Measurements from ENCODE around the gene RFLNA.

Gene RFLNA

DNA sequence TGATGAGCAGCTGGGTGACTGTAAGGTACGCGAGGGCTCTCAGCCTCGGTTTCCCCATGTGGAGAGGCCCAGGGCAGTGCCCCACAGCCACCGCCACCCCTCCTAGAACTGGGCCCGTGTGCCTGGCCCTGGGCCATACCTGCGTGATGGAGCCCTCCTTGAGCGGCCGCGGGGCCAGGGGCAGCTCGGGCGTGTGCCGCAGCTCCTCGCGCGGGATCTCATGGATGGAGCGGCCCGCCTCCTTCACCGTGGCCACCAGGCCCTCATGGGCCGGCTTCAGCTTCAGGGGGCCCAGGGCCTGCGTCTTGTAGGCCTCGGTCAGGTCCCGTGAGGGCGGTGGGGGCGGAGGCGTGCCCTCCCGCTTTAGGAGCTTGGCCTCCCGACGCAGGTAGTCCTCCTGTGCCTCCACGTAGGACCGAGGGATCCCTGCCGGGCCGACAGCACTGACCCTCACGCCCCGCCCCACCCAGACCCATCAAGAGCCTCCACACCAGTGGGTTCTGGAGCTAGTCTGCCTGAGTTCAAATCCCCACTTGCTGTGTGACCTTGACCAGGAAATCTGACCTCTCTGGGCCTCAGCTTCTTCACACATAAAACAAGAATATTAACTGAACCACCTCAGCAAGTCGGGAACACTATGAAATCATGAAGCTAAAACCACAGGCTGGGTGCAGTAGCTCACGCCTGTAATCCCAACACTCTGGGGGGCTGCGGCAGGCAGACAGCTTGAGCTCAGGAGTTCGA is 51.7 kb downstream of the RFLNA start:
- Histone ChIP-seq H3K4me1 (ENCODE audit: control insufficient read depth, insufficient read depth, low read length, poor library complexity, severe bottlenecking) (no peaks in the 10 kb centered on the region), H3K4me3 (ENCODE audit: insufficient read depth, low read depth, low read length, poor library complexity, severe bottlenecking) (no peak overlapping the region), H3K27me3 (replicated peaks; ENCODE audit: control insufficient read depth, insufficient read depth, low read length, poor library complexity, severe bottlenecking) (no peaks in the 10 kb centered on the region), H3K27ac (ENCODE audit: insufficient read depth, low read length, poor library complexity, severe bottlenecking) (no peak overlapping the region), H3K9me3 (ENCODE audit: control insufficient read depth, low read length) (no peaks in the 10 kb centered on the region), H3K36me3 (ENCODE audit: control insufficient read depth, insufficient read depth, low read length) (peaks cover 88% of the 10 kb centered on the region)
- no peak for DNase-seq

DNA sequence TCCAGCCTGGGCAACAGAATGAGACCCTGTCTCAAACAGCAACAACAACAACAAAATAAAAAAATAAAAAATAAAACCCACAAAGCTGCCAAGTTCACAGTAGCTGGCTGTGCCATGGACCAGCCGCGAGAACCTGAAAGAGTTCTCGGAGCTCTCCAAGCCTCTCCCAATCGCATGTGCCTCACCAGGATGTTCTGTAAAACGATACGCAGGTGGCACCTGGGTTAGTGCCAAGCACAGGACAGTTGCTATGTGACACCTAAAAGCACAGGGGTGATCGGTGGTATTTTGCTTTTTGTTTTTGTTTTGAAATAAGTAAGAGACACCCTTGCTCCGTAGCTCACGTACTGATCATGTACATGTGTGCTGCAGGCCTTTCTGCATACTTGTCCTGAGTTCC is 52.4 kb downstream of the RFLNA start:
- no peak overlapping the region for H3K27ac ChIP-seq (ENCODE audit: insufficient read depth, low read length, poor library complexity, severe bottlenecking)
- H3K4me1 ChIP-seq (ENCODE audit: control insufficient read depth, insufficient read depth, low read length, poor library complexity, severe bottlenecking): no peaks in the 10 kb centered on the region
- no peaks in the 10 kb centered on the region for H3K27me3 ChIP-seq (replicated peaks; ENCODE audit: control insufficient read depth, insufficient read depth, low read length, poor library complexity, severe bottlenecking)
- DNase-seq: no peak
- H3K4me3 ChIP-seq (ENCODE audit: insufficient read depth, low read depth, low read length, poor library complexity, severe bottlenecking): no peak overlapping the region
- H3K36me3 ChIP-seq (ENCODE audit: control insufficient read depth, insufficient read depth, low read length): peaks cover 88% of the 10 kb centered on the region
- H3K9me3 ChIP-seq (ENCODE audit: control insufficient read depth, low read length): no peaks in the 10 kb centered on the region

DNA sequence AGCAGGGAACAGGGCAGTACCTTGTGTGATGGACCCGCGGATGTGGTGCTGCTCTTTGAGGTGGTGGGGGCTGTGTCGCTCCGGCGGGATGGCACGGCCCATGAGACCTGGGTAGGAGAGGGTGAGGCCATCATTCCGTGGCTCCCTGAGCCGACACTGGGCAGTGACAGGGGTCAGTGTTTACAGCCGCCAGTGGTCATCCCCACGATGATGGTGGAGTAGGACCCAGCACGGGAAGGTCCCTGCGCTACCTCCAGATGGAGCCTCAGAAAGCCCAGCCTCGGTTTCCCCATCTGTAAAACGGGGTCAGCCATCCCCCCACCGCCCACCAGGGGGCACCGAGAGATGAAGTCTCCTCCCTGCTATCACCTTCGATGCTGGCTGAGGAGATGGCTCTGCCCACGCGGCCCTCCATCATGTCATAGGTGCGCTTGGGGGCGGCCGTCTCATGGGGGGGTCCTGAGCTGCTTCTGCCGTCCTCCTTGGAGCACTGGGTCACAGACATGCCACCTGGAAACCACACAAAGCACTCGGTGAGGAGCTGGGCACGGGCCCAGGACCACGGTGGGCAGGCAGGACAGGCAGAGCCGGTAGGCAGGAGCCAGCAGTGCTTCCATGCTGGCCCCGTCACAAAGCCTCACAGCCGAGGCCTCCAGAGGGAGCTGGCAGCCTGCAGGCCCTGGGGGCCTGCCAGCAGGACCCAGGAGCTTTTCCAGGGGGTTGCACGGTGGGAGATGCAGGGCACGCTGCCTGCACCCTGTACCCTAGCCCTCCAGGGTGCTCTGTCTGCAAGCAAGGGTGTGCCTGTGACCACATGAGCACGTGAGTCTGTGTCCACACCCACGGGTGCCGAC is 53.1 kb downstream of the RFLNA start:
- peaks cover 89% of the 10 kb centered on the region for H3K36me3 ChIP-seq (ENCODE audit: control insufficient read depth, insufficient read depth, low read length)
- DNase-seq: no peak
- no peaks in the 10 kb centered on the region for H3K4me1 ChIP-seq (ENCODE audit: control insufficient read depth, insufficient read depth, low read length, poor library complexity, severe bottlenecking)
- H3K4me3 ChIP-seq (ENCODE audit: insufficient read depth, low read depth, low read length, poor library complexity, severe bottlenecking): no peak overlapping the region
- H3K27me3 ChIP-seq (replicated peaks; ENCODE audit: control insufficient read depth, insufficient read depth, low read length, poor library complexity, severe bottlenecking): no peaks in the 10 kb centered on the region
- no peak overlapping the region for H3K27ac ChIP-seq (ENCODE audit: insufficient read depth, low read length, poor library complexity, severe bottlenecking)
- no peaks in the 10 kb centered on the region for H3K9me3 ChIP-seq (ENCODE audit: control insufficient read depth, low read length)

DNA sequence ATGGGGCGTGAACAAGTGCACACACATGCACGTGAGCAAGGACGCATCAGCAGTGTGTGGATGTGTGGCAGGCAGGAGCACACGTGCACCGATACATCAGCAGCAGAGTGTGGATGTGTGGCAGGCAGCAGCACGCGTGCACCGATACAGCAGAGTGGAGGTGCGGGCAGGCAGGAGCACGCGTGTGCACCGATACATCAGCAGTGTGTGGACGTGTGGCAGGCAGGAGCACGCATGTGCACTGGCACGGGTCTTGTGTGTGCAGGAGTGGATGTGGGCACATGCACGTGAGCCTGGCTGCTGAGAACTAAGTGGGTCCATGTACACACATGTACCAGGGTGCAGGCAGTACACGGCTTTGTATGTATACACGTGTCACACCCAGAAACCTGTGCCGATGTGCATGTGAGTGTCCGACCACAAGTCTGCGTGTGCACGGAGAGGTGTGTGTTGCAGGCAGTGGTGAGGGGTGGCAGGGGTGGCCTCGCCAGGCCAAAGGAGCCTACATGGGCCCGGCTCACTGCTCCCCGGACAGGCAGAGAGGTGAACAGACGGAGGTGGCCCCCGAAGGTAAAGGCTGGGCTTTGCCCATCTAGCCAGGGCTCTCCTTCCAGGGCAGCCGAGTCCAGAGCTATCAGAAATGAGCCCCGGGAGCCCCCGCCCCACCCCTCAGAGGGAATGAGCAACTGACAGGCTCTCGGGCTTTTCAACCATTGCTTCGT is 53.9 kb downstream of the RFLNA start:
- Histone ChIP-seq H3K4me1 (ENCODE audit: control insufficient read depth, insufficient read depth, low read length, poor library complexity, severe bottlenecking) (no peaks in the 10 kb centered on the region), H3K9me3 (ENCODE audit: control insufficient read depth, low read length) (no peaks in the 10 kb centered on the region), H3K27me3 (replicated peaks; ENCODE audit: control insufficient read depth, insufficient read depth, low read length, poor library complexity, severe bottlenecking) (no peaks in the 10 kb centered on the region), H3K4me3 (ENCODE audit: insufficient read depth, low read depth, low read length, poor library complexity, severe bottlenecking) (no peak overlapping the region), H3K27ac (ENCODE audit: insufficient read depth, low read length, poor library complexity, severe bottlenecking) (no peak overlapping the region), H3K36me3 (ENCODE audit: control insufficient read depth, insufficient read depth, low read length) (peaks cover 91% of the 10 kb centered on the region)
- DNase-seq: no peak

GRCh38 chr12:124350491-124350890 is 55.6 kb downstream of the RFLNA start:
- H3K36me3 ChIP-seq (ENCODE audit: control insufficient read depth, insufficient read depth, low read length): peaks cover 91% of the 10 kb centered on the region
- no peak for DNase-seq
- no peak overlapping the region for H3K4me3 ChIP-seq (ENCODE audit: insufficient read depth, low read depth, low read length, poor library complexity, severe bottlenecking)
- no peaks in the 10 kb centered on the region for H3K4me1 ChIP-seq (ENCODE audit: control insufficient read depth, insufficient read depth, low read length, poor library complexity, severe bottlenecking)
- no peak overlapping the region for H3K27ac ChIP-seq (ENCODE audit: insufficient read depth, low read length, poor library complexity, severe bottlenecking)
- no peaks in the 10 kb centered on the region for H3K27me3 ChIP-seq (replicated peaks; ENCODE audit: control insufficient read depth, insufficient read depth, low read length, poor library complexity, severe bottlenecking)
- no peaks in the 10 kb centered on the region for H3K9me3 ChIP-seq (ENCODE audit: control insufficient read depth, low read length)

DNA sequence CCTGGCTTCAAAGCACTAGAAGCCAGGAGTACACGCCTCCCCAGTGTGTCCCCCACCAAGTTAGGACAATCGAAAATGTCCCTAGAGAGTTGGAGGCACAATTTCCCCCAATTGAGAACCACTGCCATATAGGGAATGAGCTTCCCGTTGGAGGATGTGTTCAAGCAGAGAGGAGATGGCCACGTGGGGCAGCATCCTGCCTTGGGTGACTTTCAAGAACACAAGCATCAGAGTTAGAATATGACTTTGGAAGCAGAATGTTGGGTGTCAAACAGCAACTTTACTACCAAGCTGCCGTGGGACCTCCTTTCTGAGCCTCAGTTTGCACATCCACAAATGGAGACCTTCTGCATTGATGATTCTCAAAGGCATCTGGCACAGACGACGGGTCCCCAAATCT is 56.5 kb downstream of the RFLNA start:
- Histone ChIP-seq H3K27ac (ENCODE audit: insufficient read depth, low read length, poor library complexity, severe bottlenecking) (no peak overlapping the region), H3K4me3 (ENCODE audit: insufficient read depth, low read depth, low read length, poor library complexity, severe bottlenecking) (no peak overlapping the region), H3K36me3 (ENCODE audit: control insufficient read depth, insufficient read depth, low read length) (peaks cover 91% of the 10 kb centered on the region), H3K27me3 (replicated peaks; ENCODE audit: control insufficient read depth, insufficient read depth, low read length, poor library complexity, severe bottlenecking) (no peaks in the 10 kb centered on the region), H3K4me1 (ENCODE audit: control insufficient read depth, insufficient read depth, low read length, poor library complexity, severe bottlenecking) (no peaks in the 10 kb centered on the region), H3K9me3 (ENCODE audit: control insufficient read depth, low read length) (no peaks in the 10 kb centered on the region)
- DNase-seq: no peak

DNA sequence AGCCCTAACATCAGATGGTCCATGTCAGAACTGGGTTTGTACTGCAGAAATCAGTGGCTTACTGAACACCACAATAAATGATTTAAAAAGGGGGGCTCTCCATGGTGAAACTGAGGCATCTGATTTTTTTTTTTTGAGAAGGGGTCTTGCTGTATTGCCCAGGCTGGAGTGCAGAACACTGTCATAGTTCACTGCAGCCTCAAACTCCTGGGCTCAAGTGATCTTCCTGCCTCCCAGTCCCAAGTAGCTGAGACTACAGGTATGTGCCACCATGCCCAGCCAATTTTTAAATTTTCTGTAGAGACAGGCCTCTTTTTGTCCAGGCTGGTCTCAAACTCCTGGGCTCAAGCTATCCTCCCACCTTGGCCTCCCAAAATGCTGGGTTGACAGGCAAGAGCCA is 57.4 kb downstream of the RFLNA start:
- H3K4me3 ChIP-seq (ENCODE audit: insufficient read depth, low read depth, low read length, poor library complexity, severe bottlenecking): no peak overlapping the region
- peaks cover 90% of the 10 kb centered on the region for H3K36me3 ChIP-seq (ENCODE audit: control insufficient read depth, insufficient read depth, low read length)
- H3K27me3 ChIP-seq (replicated peaks; ENCODE audit: control insufficient read depth, insufficient read depth, low read length, poor library complexity, severe bottlenecking): no peaks in the 10 kb centered on the region
- no peak for DNase-seq
- no peaks in the 10 kb centered on the region for H3K9me3 ChIP-seq (ENCODE audit: control insufficient read depth, low read length)
- H3K27ac ChIP-seq (ENCODE audit: insufficient read depth, low read length, poor library complexity, severe bottlenecking): no peak overlapping the region
- no peaks in the 10 kb centered on the region for H3K4me1 ChIP-seq (ENCODE audit: control insufficient read depth, insufficient read depth, low read length, poor library complexity, severe bottlenecking)

GRCh38 chr12:124352839-124353238 is 57.9 kb downstream of the RFLNA start:
- H3K4me1 ChIP-seq (ENCODE audit: control insufficient read depth, insufficient read depth, low read length, poor library complexity, severe bottlenecking): no peaks in the 10 kb centered on the region
- no peaks in the 10 kb centered on the region for H3K27me3 ChIP-seq (replicated peaks; ENCODE audit: control insufficient read depth, insufficient read depth, low read length, poor library complexity, severe bottlenecking)
- no peak overlapping the region for H3K4me3 ChIP-seq (ENCODE audit: insufficient read depth, low read depth, low read length, poor library complexity, severe bottlenecking)
- H3K36me3 ChIP-seq (ENCODE audit: control insufficient read depth, insufficient read depth, low read length): peaks cover 86% of the 10 kb centered on the region
- no peaks in the 10 kb centered on the region for H3K9me3 ChIP-seq (ENCODE audit: control insufficient read depth, low read length)
- H3K27ac ChIP-seq (ENCODE audit: insufficient read depth, low read length, poor library complexity, severe bottlenecking): no peak overlapping the region
- DNase-seq: no peak

- peaks cover 92% of the 10 kb centered on the region for H3K36me3 ChIP-seq (ENCODE audit: control insufficient read depth, insufficient read depth, low read length)
- DNase-seq: no peak
- H3K4me3 ChIP-seq (ENCODE audit: insufficient read depth, low read depth, low read length, poor library complexity, severe bottlenecking): no peak overlapping the region
- H3K9me3 ChIP-seq (ENCODE audit: control insufficient read depth, low read length): no peaks in the 10 kb centered on the region
- H3K27ac ChIP-seq (ENCODE audit: insufficient read depth, low read length, poor library complexity, severe bottlenecking): no peak overlapping the region
- no peaks in the 10 kb centered on the region for H3K4me1 ChIP-seq (ENCODE audit: control insufficient read depth, insufficient read depth, low read length, poor library complexity, severe bottlenecking)
- H3K27me3 ChIP-seq (replicated peaks; ENCODE audit: control insufficient read depth, insufficient read depth, low read length, poor library complexity, severe bottlenecking): no peaks in the 10 kb centered on the region
Measured at GRCh38 chr12:124354400-124354799, 59.5 kb downstream of the RFLNA start.

DNA sequence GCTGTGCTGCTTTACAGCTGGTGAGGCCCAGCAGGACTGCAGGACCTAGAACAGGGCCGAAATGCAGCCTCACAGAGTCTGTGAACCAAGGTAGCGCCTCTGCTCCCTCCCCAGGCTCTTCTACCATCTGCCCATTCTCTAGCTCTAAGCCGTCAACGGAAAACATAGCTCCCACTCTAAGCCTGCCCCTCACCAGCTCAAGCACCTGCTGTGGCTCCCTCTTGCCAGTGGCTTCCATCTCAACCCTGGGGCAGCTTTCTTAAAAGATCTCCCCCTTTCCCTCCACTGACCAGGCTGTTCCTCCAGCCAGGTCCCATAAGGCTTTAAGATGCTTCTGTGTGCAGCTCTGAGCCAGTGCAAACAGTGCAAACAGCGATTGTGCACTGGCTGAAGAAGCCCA is 61.3 kb downstream of the RFLNA start:
- H3K9me3 ChIP-seq (ENCODE audit: control insufficient read depth, low read length): no peaks in the 10 kb centered on the region
- H3K4me1 ChIP-seq (ENCODE audit: control insufficient read depth, insufficient read depth, low read length, poor library complexity, severe bottlenecking): no peaks in the 10 kb centered on the region
- H3K36me3 ChIP-seq (ENCODE audit: control insufficient read depth, insufficient read depth, low read length): peaks cover 87% of the 10 kb centered on the region
- no peak overlapping the region for H3K27ac ChIP-seq (ENCODE audit: insufficient read depth, low read length, poor library complexity, severe bottlenecking)
- no peaks in the 10 kb centered on the region for H3K27me3 ChIP-seq (replicated peaks; ENCODE audit: control insufficient read depth, insufficient read depth, low read length, poor library complexity, severe bottlenecking)
- no peak for DNase-seq
- no peak overlapping the region for H3K4me3 ChIP-seq (ENCODE audit: insufficient read depth, low read depth, low read length, poor library complexity, severe bottlenecking)

All from effector memory CD4-positive, alpha-beta T cell (primary cell).